Hematopoietic multipotent progenitor cell treated with erythropoietin and hydrocortisone succinate and interleukin-3 and kit ligand, for 6 days (in vitro differentiated cells): ENCODE results near the gene SPATA25.

Experiments used
- DNase-seq: peaks from one replicate; pipeline ENCODE4 v3.0.0-alpha.2; 2015

Gene SPATA25

GRCh38 chr20:45861221-45862075, 26.0 kb downstream of the SPATA25 start:
- peak; percentile 86 for DNase-seq

GRCh38 chr20:45860560-45861220, 26.7 kb downstream of the SPATA25 start:
- DNase-seq = no peak

GRCh38 chr20:45859916-45860315, 27.5 kb downstream of the SPATA25 start:
- DNase-seq = no peak

- DNase-seq = no peak
Observed at GRCh38 chr20:45857882-45858216, 29.6 kb downstream of the SPATA25 start.

GRCh38 chr20:45857114-45857881, 30.1 kb downstream of the SPATA25 start, which contains the start of the genes ACOT8 and ZSWIM3:
Gene ACOT8 (minus strand): TSS chr20:45857392. CDS start chr20:45857315, 77 bp downstream.
Gene ZSWIM3 (plus strand): TSS chr20:45857614. CDS start chr20:45857826, 212 bp downstream.
- peak; percentile 100 for DNase-seq

GRCh38 chr20:45853484-45853883, 33.9 kb downstream of the SPATA25 start:
- no peak for DNase-seq

GRCh38 chr20:45852326-45852725, 35.1 kb downstream of the SPATA25 start:
- peak; percentile 68 for DNase-seq

GRCh38 chr20:45851501-45851900, 35.9 kb downstream of the SPATA25 start:
- no peak for DNase-seq

GRCh38 chr20:45850926-45851325, 36.5 kb downstream of the SPATA25 start:
- peak; percentile 90 for DNase-seq

GRCh38 chr20:45850238-45850637, 37.2 kb downstream of the SPATA25 start:
- no peak for DNase-seq

- no peak for DNase-seq
Observed at GRCh38 chr20:45848969-45849582, 38.3 kb downstream of the SPATA25 start.

GRCh38 chr20:45848421-45848820, 39.0 kb downstream of the SPATA25 start:
- no peak for DNase-seq

GRCh38 chr20:45845452-45845851, 42.0 kb downstream of the SPATA25 start:
- no peak for DNase-seq

- no peak for DNase-seq
Observed at GRCh38 chr20:45843506-45843905, 43.9 kb downstream of the SPATA25 start.

- DNase-seq = no peak
Observed at GRCh38 chr20:45842169-45842812, 45.1 kb downstream of the SPATA25 start.

- DNase-seq = no peak
Observed at GRCh38 chr20:45841407-45842129, 45.9 kb downstream of the SPATA25 start.

- no peak for DNase-seq
Observed at GRCh38 chr20:45840700-45841198, 46.7 kb downstream of the SPATA25 start.

GRCh38 chr20:45836841-45837240, 50.6 kb downstream of the SPATA25 start:
- peak; percentile 78 for DNase-seq
